Thymus (tissue), 11 donors: ENCODE results near the gene AFTPH. TPM values are rescaled to one million over a fixed set of nuclear protein-coding genes. Genes with fewer than 3 reads are reported as not detected.
A peak's percentile ranks its signal among the peaks of the same experiment; 100 is the strongest.

Experiments
- DNase-seq, 9 donors: peaks; one replicate each; pipeline ENCODE4 v3.0.0-alpha.2; 2013; ENCODE audit warnings: low spot score in 9 of 9, low read depth in 6 of 9, missing footprints in 1 of 9
- H3K27ac ChIP-seq, 2 donors: one replicate each; pipeline ENCODE4 v1.5.1; 2013; ENCODE audit warnings: control low read depth in 1 of 2, low read depth in 1 of 2, low read length in 1 of 2, mild to moderate bottlenecking in 1 of 2, moderate library complexity in 1 of 2
- H3K27me3 ChIP-seq, 2 donors: one replicate each; pipeline ENCODE4 v1.5.1; 2013; ENCODE audit warnings: low read length in 1 of 2; ENCODE audit not compliant: control insufficient read depth in 2 of 2, insufficient read depth in 1 of 2
- H3K36me3 ChIP-seq, 2 donors: one replicate each; pipeline ENCODE4 v1.5.1; 2013; ENCODE audit warnings: low read length in 1 of 2, mild to moderate bottlenecking in 1 of 2, moderate library complexity in 1 of 2; ENCODE audit not compliant: control insufficient read depth in 2 of 2, insufficient read depth in 2 of 2
- H3K4me1 ChIP-seq, 2 donors: one replicate each; pipeline ENCODE4 v1.5.1; 2013; ENCODE audit warnings: low read length in 2 of 2; ENCODE audit not compliant: control insufficient read depth in 2 of 2, insufficient read depth in 2 of 2
- H3K4me3 ChIP-seq, 2 donors: one replicate each; pipeline ENCODE4 v1.5.1; 2013; ENCODE audit warnings: low read length in 2 of 2, control low read depth in 1 of 2, mild to moderate bottlenecking in 1 of 2
- H3K9me3 ChIP-seq, 2 donors: one replicate each; pipeline ENCODE4 v1.5.1; 2013; ENCODE audit warnings: low read length in 1 of 2, mild to moderate bottlenecking in 1 of 2; ENCODE audit not compliant: control insufficient read depth in 2 of 2, insufficient read depth in 1 of 2
- WGBS: extraction: QIAGEN DNeasy Blood & Tissue Kit; methylation state at CpG from one replicate; pipeline ENCODE4 v1.1.7; 2013; 5-methylcytosine and 5-hydroxymethylcytosine counted together
- polyA plus RNA-seq: library from polyadenylated mRNA; stranded (reverse); fragments of 200-250 nt; gene quantifications from one replicate; pipeline ENCODE4 v1.2.3, GENCODE V29; 2013
- total RNA-seq: library from RNA; stranded (reverse); fragments of 120-200 nt; gene quantifications from one replicate; pipeline ENCODE4 v1.2.4, GENCODE V29; 2013
- donor health status: healthy.

Gene AFTPH
- total and polyA plus RNA-seq, 2 donors = 43.2 to 76.0 TPM

DNA sequence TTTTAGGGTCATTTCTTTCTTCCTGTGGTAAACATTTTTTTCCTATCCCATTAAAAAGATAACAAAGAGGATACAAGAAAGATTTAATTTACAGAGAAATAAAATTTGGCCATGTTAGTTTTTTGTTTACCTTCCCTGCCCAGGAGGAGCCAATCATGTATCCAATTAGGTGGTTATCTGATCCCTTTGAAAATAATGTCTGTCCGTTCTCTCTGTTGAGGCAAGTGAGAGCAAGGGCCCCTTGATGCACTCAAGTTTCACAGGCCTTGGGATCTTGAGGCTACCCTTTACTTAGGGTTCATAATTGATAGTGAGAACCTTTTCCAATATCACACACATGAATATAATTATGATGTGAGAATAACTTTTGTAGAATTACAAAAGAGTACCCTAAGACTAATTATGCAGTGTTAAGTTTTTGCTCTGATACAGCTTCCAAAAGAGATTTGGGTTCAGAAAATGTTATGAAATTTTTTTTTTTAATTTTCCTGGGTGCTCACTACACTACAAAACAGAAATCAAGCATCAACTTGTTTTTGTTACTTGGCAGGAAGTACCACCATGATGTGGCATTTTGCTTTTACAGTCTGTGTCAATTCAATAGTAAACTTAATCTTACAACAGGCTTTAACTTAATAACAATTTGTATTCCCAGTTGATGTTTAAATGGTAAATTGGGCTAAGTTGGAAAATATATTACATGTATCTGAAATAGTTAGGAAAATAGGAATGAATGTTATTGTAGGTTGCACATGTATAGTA is 42.0 kb downstream of the AFTPH start:
- DNase-seq = peak in 1 of 9 donors; percentile 32
- H3K36me3 ChIP-seq = peaks cover 4 to 5% of the 10 kb centered on the region in 2 donors
- no peak overlapping the region for H3K27ac ChIP-seq
- no peaks in the 10 kb centered on the region for H3K27me3 ChIP-seq
- H3K4me3 ChIP-seq = no peak overlapping the region
- 97% methylated on average over 1 of the region's 1 CpG for WGBS
- H3K4me1 ChIP-seq = no peaks in the 10 kb centered on the region
- no peaks in the 10 kb centered on the region for H3K9me3 ChIP-seq

DNA sequence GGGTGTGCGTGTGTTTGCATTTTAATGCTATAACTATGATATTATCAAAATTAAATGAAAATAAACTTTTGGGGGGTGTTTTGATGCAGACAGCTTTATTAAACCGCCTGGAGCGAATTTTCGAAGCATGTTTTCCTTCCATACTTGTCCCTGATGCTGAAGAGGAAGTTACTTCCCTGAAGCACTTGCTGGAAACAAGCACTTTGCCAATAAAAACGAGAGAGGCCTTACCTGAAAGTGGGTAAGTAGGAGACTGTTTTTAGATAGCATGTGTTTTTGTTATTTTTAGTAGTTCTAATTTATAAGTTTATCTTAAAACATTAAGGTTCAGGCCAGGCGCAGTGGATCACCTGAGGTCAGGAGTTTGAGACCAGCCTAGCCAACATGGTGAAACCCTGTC is 43.3 kb downstream of the AFTPH start:
- no peak for DNase-seq
- WGBS = 98% methylated on average over 6 of the region's 6 CpGs
- Histone ChIP-seq H3K27ac (no peak overlapping the region), H3K36me3 (peaks cover 4 to 12% of the 10 kb centered on the region in 2 donors), H3K4me3 (no peak overlapping the region), H3K4me1 (no peaks in the 10 kb centered on the region), H3K9me3 (no peaks in the 10 kb centered on the region), H3K27me3 (no peaks in the 10 kb centered on the region)

DNA sequence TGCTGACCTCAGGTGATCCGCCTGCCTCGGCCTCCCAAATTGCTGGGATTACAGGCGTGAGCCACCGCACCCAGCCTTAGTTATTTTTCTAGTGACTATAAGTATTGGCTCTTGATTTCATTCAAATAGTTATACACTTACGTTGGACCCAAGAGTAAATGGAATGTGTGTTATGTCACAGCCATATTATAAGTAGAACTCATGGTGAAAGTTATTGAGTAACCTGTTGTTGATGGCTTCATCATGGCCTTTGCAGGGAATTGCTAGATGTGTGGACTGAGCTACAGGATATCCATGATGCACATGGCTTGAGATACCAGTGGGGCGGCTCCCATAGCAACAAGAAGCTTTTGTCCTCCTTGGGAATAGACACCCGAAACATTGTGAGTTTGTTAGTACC is 44.7 kb downstream of the AFTPH start:
- WGBS = 98% methylated on average over 7 of the region's 7 CpGs
- Histone ChIP-seq H3K27ac (no peak overlapping the region), H3K4me3 (no peak overlapping the region)

GRCh38 chr2:64574871-64575270 is 50.7 kb downstream of the AFTPH start:
- Histone ChIP-seq H3K4me1 (no peaks in the 10 kb centered on the region), H3K27me3 (no peaks in the 10 kb centered on the region), H3K9me3 (no peaks in the 10 kb centered on the region), H3K36me3 (peaks cover 11 to 55% of the 10 kb centered on the region in 2 donors), H3K27ac (no peak overlapping the region), H3K4me3 (no peak overlapping the region)
- 97% methylated on average over 1 of the region's 1 CpG for WGBS
- no peak for DNase-seq

More for the DNA sequence above, 44.7 kb downstream of the AFTPH start:
- Histone ChIP-seq H3K36me3 (peaks cover 4 to 17% of the 10 kb centered on the region in 2 donors), H3K27me3 (no peaks in the 10 kb centered on the region), H3K4me1 (no peaks in the 10 kb centered on the region), H3K9me3 (no peaks in the 10 kb centered on the region)
- DNase-seq = no peak

GRCh38 chr2:64581018-64581417 is 56.9 kb downstream of the AFTPH start:
- Histone ChIP-seq H3K36me3 (peaks cover 6 to 40% of the 10 kb centered on the region in 2 donors), H3K27ac (no peak overlapping the region), H3K4me3 (no peak overlapping the region), H3K9me3 (no peaks in the 10 kb centered on the region), H3K4me1 (no peaks in the 10 kb centered on the region), H3K27me3 (no peaks in the 10 kb centered on the region)
- over 99% methylated on average over 2 of the region's 2 CpGs for WGBS
- no peak for DNase-seq

DNA sequence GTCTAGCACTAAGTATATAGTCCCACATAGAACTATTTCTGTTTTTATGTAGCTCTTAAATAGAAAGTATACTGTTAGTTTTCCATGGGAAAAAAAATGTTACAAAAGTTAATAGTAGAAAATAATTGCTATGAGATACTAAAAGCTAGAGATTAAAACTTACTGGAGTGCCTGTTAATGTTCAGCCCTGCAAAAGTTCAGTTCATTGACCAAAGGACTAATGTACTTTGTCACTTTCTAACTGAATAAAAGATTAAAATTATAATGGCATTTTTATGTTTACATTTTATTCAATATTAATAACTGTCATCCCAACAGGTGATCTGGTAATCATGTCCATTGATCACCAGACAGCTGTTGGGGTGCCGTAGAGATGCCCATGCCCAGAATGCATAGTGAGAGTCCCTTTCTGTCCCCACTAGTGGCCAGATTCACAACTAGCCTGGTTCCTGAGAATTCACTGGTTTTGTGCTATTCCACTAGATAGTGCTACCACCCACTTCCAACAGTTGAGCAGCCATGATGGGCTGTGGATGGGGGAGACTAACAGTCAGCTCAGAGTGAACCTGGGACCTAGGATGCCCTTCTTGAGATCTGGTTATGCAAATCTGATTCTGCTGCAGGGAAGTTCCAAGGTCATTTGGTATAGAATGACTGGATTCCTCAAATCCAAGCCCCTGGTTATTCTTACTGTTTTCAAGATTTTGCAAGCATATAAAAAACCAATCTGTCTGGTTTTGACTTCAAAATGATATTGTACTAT is 57.8 kb downstream of the AFTPH start:
- WGBS = 98% methylated on average over 1 of the region's 1 CpG
- no peak overlapping the region for H3K4me3 ChIP-seq
- no peak for DNase-seq
- H3K4me1 ChIP-seq = no peaks in the 10 kb centered on the region
- peaks cover 6 to 34% of the 10 kb centered on the region in 2 donors for H3K36me3 ChIP-seq
- H3K27ac ChIP-seq = no peak overlapping the region
- H3K27me3 ChIP-seq = no peaks in the 10 kb centered on the region
- H3K9me3 ChIP-seq = no peaks in the 10 kb centered on the region

DNA sequence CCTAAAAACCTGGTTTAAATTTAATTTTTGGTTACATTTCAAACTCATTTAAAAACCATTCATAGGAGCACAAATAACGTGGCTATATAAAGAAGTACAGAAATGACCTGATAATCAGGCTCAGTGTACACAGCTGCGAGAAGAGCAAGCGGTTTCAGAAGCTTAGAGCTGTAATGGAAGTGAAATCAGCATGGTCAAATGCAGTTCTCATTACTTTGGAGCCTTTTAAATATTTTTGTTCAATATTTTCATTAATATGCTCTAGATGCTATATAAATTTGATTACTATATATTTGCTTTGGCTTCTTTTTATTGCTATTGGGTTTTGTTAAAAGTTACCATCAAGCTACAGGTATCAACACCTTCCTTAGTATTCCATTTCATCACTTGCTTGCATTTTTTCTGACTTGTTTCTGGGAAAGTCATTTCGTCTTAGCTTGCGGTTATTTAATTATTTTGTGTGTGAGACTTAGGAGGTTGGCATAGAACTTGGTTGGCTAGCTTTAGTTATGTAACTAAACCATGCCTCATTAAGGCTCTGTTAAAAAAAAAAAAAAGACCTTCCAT is 58.7 kb downstream of the AFTPH start:
- WGBS = 97% methylated on average over 5 of the region's 5 CpGs
- Histone ChIP-seq H3K27me3 (no peaks in the 10 kb centered on the region), H3K9me3 (no peaks in the 10 kb centered on the region), H3K36me3 (peaks cover 4 to 31% of the 10 kb centered on the region in 2 donors), H3K4me3 (no peak overlapping the region), H3K4me1 (no peaks in the 10 kb centered on the region), H3K27ac (no peak overlapping the region)
- no peak for DNase-seq

DNA sequence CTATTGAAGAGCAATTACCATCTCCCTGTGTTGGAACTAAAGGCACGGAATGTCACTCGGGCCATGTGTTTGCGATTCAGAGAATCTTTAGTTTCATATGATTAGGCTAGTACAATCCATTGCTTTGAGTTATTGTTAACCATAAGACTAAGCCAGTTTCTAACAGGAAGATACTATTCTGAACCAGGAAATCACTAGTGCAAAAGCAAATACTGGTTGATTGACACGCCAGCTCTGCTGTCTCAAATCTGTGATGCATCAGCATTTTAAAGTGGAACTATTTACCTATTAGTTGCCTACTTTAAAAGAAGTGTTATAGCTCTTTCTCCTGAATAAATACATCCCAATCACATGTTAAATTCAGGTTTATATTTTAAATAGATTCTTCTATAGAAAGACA is 61.9 kb downstream of the AFTPH start:
- H3K4me3 ChIP-seq = no peak overlapping the region
- no peak overlapping the region for H3K27ac ChIP-seq
- DNase-seq = no peak
- no peaks in the 10 kb centered on the region for H3K4me1 ChIP-seq
- 99% methylated on average over 4 of the region's 4 CpGs for WGBS
- H3K9me3 ChIP-seq = no peaks in the 10 kb centered on the region
- H3K36me3 ChIP-seq = peaks cover 3 to 35% of the 10 kb centered on the region in 2 donors
- no peaks in the 10 kb centered on the region for H3K27me3 ChIP-seq

GRCh38 chr2:64586883-64587481 is 62.9 kb downstream of the AFTPH start:
- no peaks in the 10 kb centered on the region for H3K4me1 ChIP-seq
- H3K4me3 ChIP-seq = no peak overlapping the region
- H3K27me3 ChIP-seq = no peaks in the 10 kb centered on the region
- no peak overlapping the region for H3K27ac ChIP-seq
- peak in 6 of 9 donors; percentile 35 to 79 (median 56) for DNase-seq
- 68% methylated on average over 6 of the region's 6 CpGs for WGBS
- no peaks in the 10 kb centered on the region for H3K9me3 ChIP-seq
- H3K36me3 ChIP-seq = peaks cover 11 to 43% of the 10 kb centered on the region in 2 donors
